ENCODE data around the gene RXRG.
"Not testable (repeated sequence)": the region's sequence is repeated elsewhere in the genome, so short reads cannot be mapped to it uniquely, and the experiment has no call there.

The RXRG gene

GRCh38 chr1:165444897-165445370, at the start of gene RXRG:
Gene RXRG (minus strand): TSS chr1:165445126. CDS start chr1:165444893, 233 bp downstream.
- DNase-seq (ENCODE audit: low read depth, low spot score) = no peak

- no peak for DNase-seq (ENCODE audit: low read depth, low spot score)
Measured at GRCh38 chr1:165492845-165493373, 48.0 kb upstream of the RXRG start.

- no peak for DNase-seq (ENCODE audit: low read depth, low spot score)
Measured at GRCh38 chr1:165490175-165490574, 45.2 kb upstream of the RXRG start.

GRCh38 chr1:165487921-165488320, 43.0 kb upstream of the RXRG start:
- no peak for DNase-seq (ENCODE audit: low read depth, low spot score)

- no peak for DNase-seq (ENCODE audit: low read depth, low spot score)
Measured at GRCh38 chr1:165486663-165487062, 41.7 kb upstream of the RXRG start.

GRCh38 chr1:165485716-165486115, 40.8 kb upstream of the RXRG start:
- no peak for DNase-seq (ENCODE audit: low read depth, low spot score)

GRCh38 chr1:165484532-165484931, 39.6 kb upstream of the RXRG start:
- DNase-seq (ENCODE audit: low read depth, low spot score) = no peak

- DNase-seq (ENCODE audit: low read depth, low spot score) = no peak
Measured at GRCh38 chr1:165483412-165483811, 38.5 kb upstream of the RXRG start.

- DNase-seq (ENCODE audit: low read depth, low spot score) = no peak
Measured at GRCh38 chr1:165481820-165482532, 37.0 kb upstream of the RXRG start.

- no peak for DNase-seq (ENCODE audit: low read depth, low spot score)
Measured at GRCh38 chr1:165476776-165477175, 31.9 kb upstream of the RXRG start.

- DNase-seq (ENCODE audit: low read depth, low spot score) = no peak
Measured at GRCh38 chr1:165474196-165474595, 29.3 kb upstream of the RXRG start.

- no peak for DNase-seq (ENCODE audit: low read depth, low spot score)
Measured at GRCh38 chr1:165473081-165473480, 28.2 kb upstream of the RXRG start.

- no peak for DNase-seq (ENCODE audit: low read depth, low spot score)
Measured at GRCh38 chr1:165468726-165469249, 23.9 kb upstream of the RXRG start.

GRCh38 chr1:165468253-165468652, 23.3 kb upstream of the RXRG start:
- no peak for DNase-seq (ENCODE audit: low read depth, low spot score)

- no peak for DNase-seq (ENCODE audit: low read depth, low spot score)
Measured at GRCh38 chr1:165467706-165468105, 22.8 kb upstream of the RXRG start.

GRCh38 chr1:165463978-165464377, 19.1 kb upstream of the RXRG start:
- DNase-seq (ENCODE audit: low read depth, low spot score) = no peak

GRCh38 chr1:165459683-165460082, 14.8 kb upstream of the RXRG start:
- not testable (repeated sequence) for DNase-seq (ENCODE audit: low read depth, low spot score)

- DNase-seq (ENCODE audit: low read depth, low spot score) = no peak
Measured at GRCh38 chr1:165456861-165457260, 11.9 kb upstream of the RXRG start.

GRCh38 chr1:165456114-165456513, 11.2 kb upstream of the RXRG start:
- no peak for DNase-seq (ENCODE audit: low read depth, low spot score)

- no peak for DNase-seq (ENCODE audit: low read depth, low spot score)
Measured at GRCh38 chr1:165455111-165455510, 10.2 kb upstream of the RXRG start.

GRCh38 chr1:165454091-165454610, 9.2 kb upstream of the RXRG start:
- DNase-seq (ENCODE audit: low read depth, low spot score) = no peak

- DNase-seq (ENCODE audit: low read depth, low spot score) = no peak
Measured at GRCh38 chr1:165452336-165453130, 7.6 kb upstream of the RXRG start.

All from activated naive CD8-positive, alpha-beta T cell treated with anti-CD3 and anti-CD28 coated beads, Interleukin-2, amount 50 U/mL, for 16 hours (primary cell).